ENCODE data around the gene TLR1.
"Not testable (repeated sequence)": the region's sequence is repeated elsewhere in the genome, so short reads cannot be mapped to it uniquely, and the experiment has no call there.

Gene TLR1, protein sequence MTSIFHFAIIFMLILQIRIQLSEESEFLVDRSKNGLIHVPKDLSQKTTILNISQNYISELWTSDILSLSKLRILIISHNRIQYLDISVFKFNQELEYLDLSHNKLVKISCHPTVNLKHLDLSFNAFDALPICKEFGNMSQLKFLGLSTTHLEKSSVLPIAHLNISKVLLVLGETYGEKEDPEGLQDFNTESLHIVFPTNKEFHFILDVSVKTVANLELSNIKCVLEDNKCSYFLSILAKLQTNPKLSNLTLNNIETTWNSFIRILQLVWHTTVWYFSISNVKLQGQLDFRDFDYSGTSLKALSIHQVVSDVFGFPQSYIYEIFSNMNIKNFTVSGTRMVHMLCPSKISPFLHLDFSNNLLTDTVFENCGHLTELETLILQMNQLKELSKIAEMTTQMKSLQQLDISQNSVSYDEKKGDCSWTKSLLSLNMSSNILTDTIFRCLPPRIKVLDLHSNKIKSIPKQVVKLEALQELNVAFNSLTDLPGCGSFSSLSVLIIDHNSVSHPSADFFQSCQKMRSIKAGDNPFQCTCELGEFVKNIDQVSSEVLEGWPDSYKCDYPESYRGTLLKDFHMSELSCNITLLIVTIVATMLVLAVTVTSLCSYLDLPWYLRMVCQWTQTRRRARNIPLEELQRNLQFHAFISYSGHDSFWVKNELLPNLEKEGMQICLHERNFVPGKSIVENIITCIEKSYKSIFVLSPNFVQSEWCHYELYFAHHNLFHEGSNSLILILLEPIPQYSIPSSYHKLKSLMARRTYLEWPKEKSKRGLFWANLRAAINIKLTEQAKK
- total RNA-seq, result 2.0 to 91.2 (median 43.4) reads per million in 3 experiments

- peak; percentile 61 for DNase-seq
These were observed at the start of gene TLR1 for GRCh38 chr4:38804654-38805295. Gene TLR1, minus strand, starts transcription at chr4:38804791. Its CDS starts 5,960 bp downstream, at chr4:38798831.

GRCh38 chr4:38846015-38846414 is 41.4 kb upstream of the TLR1 start:
- no peak for DNase-seq

DNA sequence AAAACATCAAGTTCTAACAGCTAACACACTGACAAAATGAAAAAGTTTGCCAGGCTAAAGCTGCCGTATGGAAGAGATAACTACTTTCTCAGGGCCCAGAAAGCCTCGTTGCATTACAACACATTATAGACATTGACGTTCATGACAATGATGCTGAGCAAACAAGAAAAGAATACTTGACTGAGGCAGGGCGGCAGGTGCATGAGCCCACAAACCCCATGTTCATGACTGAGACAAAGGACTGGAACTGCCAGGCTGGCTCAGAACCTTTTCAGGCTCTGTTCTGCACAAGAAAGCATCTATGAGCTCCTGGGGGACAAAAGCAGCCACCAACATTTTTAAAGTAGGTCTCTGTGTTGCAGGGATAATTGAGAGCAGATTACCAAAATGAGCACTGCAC is 38.4 kb upstream of the TLR1 start:
- DNase-seq, result no peak

GRCh38 chr4:38837849-38838248 is 33.3 kb upstream of the TLR1 start:
- peak; percentile 65 for DNase-seq

GRCh38 chr4:38837334-38837733 is 32.7 kb upstream of the TLR1 start:
- no peak for DNase-seq

DNA sequence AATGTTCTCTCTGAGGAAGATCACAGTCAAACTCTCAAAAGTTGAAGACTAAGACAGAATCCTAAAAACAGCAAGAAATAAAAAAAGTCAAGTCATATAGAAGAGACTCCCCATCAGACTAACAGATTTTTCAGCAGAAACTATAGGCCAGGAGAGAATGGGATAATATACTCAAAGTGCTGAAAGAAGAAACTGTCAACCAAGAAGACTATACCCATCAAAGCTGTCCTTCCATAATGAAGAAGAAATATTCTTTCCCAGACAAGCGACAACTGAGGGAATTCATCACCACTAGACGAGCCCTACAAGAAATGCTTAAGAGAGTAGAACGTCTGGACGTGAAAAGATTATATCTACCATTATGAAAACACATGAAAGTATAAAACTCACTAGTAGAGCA is 30.0 kb upstream of the TLR1 start:
- DNase-seq, result no peak

DNA sequence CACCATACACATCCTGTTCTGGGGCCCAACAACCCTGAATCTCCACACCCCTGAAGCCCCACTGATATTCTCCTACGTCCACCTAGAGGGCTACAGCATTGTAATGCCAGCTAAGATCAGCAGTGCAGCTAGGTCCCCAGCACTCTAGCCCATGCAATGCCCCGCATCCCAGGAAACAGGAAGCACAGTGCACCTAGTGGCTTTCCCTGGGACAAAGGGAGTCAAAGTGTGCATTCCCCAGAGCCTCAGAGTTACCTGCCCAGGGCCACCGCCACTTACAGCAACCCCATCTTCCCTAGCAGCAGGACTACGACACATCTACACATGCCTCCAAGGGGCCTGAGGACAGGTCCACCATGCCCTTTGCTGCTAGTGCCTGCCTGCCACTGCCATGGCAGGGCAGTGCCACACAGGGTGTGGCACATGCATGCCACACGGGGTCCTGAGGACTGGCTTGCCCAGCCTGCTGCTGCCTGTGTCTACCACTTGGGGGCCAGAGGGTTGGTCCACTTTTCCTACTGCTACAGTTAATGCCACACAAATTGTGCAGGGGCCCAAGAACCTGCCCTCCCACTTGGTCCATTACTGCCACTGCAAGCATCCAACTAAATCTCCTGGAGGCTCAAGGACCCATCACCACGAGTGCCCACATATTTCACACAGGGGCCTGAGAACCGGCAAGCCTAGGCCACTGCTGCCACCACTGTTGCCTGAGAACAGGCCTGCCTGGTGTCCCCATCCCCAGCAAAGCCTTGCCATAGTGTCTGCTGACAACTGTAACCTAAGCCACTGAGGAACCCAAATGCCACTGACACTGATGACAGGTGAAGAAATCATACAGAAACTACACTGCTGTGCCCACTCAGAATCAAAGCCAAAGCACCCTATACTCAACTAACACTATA is 28.3 kb upstream of the TLR1 start:
- DNase-seq, result no peak

GRCh38 chr4:38832206-38832605 is 27.6 kb upstream of the TLR1 start:
- no peak for DNase-seq

DNA sequence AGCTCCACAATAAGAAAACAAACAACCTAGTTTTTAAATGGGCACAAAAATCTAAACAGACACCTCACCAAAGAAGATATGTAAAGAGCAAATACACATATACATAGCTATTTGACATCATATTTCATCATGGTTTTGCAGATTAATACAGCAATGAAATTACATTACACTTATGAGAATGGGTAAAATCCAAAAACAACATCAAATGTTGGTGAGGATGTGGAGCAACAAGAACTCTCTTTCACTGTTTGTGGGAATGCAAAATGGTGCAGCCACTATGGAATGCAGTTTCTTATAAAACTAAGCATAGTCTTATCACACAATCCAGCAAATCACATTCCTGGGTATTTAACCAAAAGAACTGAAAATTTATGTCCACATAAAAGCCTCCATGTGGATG is 27.1 kb upstream of the TLR1 start:
- no peak for DNase-seq

- DNase-seq, result no peak
These were observed 24.6 kb upstream of the TLR1 start for GRCh38 chr4:38829237-38829636.

DNA sequence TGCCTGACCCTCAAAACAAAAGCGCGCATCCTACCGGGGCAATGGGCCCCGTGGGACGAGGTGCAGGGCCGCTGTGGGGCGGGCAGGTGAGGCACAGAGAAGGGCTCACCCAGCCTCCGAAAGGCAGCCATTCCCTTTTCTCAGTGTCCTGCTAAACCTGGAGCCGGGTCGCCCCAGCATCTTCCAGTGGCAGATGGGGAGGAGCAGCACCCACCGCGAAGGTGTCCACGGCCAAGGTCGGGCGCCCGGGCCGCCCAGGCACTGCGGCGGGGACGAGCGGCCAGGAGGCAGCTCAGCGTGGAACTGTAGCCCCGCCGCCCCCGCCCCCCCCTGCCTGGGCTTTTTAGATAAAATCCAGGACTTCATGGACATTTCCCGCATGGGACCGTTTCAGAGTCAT is 19.2 kb upstream of the TLR1 start:
- no peak for DNase-seq

- no peak for DNase-seq
These were observed 18.2 kb upstream of the TLR1 start for GRCh38 chr4:38822748-38823303.

DNA sequence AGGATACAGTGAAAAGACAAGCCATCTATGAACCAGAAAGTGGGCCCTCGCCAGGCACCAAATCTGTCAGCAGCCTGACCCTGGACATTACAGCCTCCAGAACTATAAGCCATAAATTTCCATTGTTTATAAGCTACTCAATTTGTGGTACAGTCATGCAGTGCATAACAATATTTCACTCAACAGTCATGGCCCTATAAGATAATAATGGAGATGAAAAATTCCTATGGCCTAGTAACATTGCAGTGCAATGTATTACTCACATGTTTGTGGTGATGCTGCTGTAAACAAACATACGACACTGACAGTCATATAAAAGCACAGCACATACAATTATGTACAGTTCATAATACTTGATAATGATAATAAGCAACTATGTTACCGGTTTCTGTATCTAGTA is 17.1 kb upstream of the TLR1 start:
- DNase-seq, result no peak

DNA sequence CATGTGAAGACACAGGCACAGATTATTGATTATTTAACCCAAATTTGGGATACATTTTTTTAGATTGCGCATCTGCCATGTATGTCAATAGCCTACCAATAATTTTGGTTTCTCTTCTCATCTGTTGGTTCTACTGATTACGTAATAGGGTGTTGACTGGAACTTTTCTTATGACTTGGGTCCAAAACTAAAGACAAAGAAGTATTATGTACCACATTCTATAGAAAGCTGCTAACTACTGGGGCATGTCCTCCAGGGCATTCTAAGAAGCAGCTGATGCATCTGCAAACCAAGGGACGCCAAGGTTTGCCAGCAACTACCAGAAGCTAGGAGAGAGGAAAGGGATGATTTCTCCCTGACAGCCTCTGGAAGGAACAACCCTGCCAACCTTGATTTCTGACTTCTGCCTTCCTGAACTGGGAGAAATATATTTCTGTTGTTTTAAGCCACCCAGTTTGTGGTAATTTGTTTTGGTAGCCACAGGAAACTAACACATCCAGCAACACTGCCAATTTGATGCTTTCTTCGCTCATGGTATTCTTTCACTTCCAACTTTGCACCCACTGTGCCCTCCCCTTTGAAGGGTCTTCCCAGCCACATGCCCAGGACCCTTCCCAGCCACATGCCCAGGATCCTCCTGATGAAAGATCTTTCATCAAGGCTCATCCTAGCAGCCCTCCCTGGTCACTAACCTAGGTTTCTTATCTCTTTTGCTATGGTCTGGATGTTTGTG is 15.9 kb upstream of the TLR1 start:
- no peak for DNase-seq

GRCh38 chr4:38819569-38819968 is 15.0 kb upstream of the TLR1 start:
- no peak for DNase-seq

DNA sequence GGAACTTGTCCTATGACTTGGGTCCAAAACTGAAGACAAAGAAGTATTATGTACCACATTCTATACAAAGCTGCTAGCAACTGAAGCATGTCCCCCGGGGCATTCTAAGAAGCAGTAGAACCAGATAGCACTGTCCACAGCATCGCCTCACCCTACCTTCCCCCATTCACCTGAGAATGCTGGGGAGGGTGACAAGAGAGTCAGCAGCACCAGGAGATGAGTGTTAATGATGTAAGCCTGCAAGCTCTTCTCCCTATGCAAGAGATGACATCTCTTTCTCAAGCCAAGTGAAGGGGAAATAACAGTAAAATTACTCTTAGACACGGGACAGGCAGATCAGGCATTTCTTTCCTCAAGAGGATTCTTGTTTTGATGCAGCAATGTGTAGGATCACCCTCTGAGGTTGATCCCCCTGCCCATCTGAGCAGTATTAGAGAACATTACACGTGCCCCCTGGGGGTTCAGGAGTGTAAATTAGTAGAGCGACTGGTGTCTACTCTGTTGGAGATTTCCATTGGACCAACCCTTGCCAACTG is 13.9 kb upstream of the TLR1 start:
- DNase-seq, result no peak

GRCh38 chr4:38815885-38816782 is 11.5 kb upstream of the TLR1 start:
- DNase-seq, result no peak

- DNase-seq, result no peak
These were observed 9.8 kb upstream of the TLR1 start for GRCh38 chr4:38814386-38814785.

GRCh38 chr4:38811297-38811696 is 6.7 kb upstream of the TLR1 start:
- no peak for DNase-seq

DNA sequence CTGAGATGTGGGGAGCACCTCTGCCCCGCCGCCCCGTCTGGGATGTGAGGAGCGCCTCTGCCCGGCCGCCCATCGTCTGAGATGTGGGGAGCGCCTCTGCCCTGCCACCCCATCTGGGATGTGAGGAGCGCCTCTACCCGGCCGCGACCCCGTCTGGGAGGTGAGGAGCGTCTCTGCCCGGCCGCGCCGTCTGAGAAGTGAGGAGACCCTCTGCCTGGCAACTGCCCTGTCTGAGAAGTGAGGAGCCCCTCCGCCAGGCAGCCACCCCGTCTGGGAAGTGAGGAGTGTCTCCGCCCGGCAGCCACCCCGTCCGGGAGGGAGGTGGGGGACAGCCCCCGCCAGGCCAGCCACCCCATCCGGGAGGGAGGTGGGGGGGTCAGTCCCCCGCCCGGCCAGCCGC is 2.9 kb upstream of the TLR1 start:
- not testable (repeated sequence) for DNase-seq

Data from central memory CD4-positive, alpha-beta T cell (primary cell).